Measurements from ENCODE around the gene TP53I11. TPM values are rescaled to one million over a fixed set of nuclear protein-coding genes. Genes with fewer than 3 reads are reported as not detected.

The TP53I11 gene
- total and polyA plus RNA-seq, 2 donors (not counting 1 experiment from before 2014, with no cell fraction given) = 25.0 to 229 TPM

DNA sequence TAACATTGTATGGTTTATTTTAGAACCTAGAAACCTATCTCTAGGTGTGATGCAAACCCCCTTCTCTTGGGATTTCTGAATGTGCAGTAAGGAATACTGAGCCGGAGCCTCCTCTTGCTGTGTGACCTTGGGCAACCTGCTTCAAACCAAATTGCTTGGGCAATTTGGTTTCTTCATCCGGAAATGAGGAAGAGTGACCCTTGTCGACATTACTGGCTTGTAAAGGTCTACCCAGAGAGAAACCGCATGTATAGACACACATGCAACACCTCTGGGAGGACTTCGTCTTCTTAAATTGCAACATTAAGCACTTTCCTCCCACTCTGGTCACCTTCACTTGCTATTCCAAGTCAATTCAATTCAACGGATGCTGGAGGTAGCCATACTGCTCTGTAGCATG, 19.6 kb upstream of the TP53I11 start:
- no peak for DNase-seq
- Histone ChIP-seq H3K9me3 (ENCODE audit: control extremely low read depth in 1 of 3, control insufficient read depth in 2 of 3, insufficient read depth in 1 of 3, low read length in 2 of 3) (no peaks in the 10 kb centered on the region), H3K9ac (ENCODE audit: low read length) (no peak overlapping the region), H2AFZ (ENCODE audit: insufficient read depth, low read depth, low read length, poor library complexity, severe bottlenecking) (no peak overlapping the region), H4K20me1 (ENCODE audit: control insufficient read depth, insufficient read depth, low read length, poor library complexity, severe bottlenecking) (no peaks in the 10 kb centered on the region), H3K36me3 (replicated peaks in 1 of 2; ENCODE audit: control extremely low read depth in 1 of 2, control insufficient read depth in 1 of 2, extremely low read depth in 1 of 2, insufficient read depth in 2 of 2, low read length in 1 of 2) (no peaks in the 10 kb centered on the region), H3K27ac (ENCODE audit: low read length in 2 of 2) (no peak overlapping the region), H3K4me2 (replicated peaks; ENCODE audit: low read depth, low read length, poor library complexity, severe bottlenecking) (no peak overlapping the region), H3K4me3 (ENCODE audit: control extremely low read depth in 1 of 5, extremely low read depth in 1 of 5, insufficient read depth in 1 of 5, low read depth in 2 of 5, low read length in 4 of 5) (no peak overlapping the region), H3K79me2 (ENCODE audit: control insufficient read depth, insufficient read depth, low read length) (no peaks in the 10 kb centered on the region), H3K4me1 (ENCODE audit: control insufficient read depth in 2 of 2, insufficient read depth in 2 of 2, low read length in 2 of 2) (no peaks in the 10 kb centered on the region), H3K27me3 (replicated peaks in 1 of 4; ENCODE audit: control extremely low read depth in 1 of 4, control insufficient read depth in 3 of 4, insufficient read depth in 4 of 4, low read length in 3 of 4) (no peaks in the 10 kb centered on the region)
- Mint-ChIP-seq H3K4me1 (no peaks in the 10 kb centered on the region), H3K27ac (no peak overlapping the region), H3K9me3 (ENCODE audit: insufficient read depth) (no peaks in the 10 kb centered on the region), H3K4me3 (no peak overlapping the region), H3K27me3 (no peaks in the 10 kb centered on the region)
- CTCF ChIA-PET = interaction anchor here (1.5 kb wide), 1 partner anchor 134 kb away, joined by 8 read pairs; no protein-coding TSS in a partner anchor
- ATAC-seq (ENCODE audit: low read depth) = no peak
- intact Hi-C loops (cut with micrococcal nuclease) = no loop called here
- no peak for TF ChIP-seq EZH2 (IDR thresholded peaks at IDR 0.05; ENCODE audit: borderline replicate concordance, insufficient read depth, low read depth, low read length, poor library complexity, severe bottlenecking)
- TF ChIP-seq, protein P1, sequence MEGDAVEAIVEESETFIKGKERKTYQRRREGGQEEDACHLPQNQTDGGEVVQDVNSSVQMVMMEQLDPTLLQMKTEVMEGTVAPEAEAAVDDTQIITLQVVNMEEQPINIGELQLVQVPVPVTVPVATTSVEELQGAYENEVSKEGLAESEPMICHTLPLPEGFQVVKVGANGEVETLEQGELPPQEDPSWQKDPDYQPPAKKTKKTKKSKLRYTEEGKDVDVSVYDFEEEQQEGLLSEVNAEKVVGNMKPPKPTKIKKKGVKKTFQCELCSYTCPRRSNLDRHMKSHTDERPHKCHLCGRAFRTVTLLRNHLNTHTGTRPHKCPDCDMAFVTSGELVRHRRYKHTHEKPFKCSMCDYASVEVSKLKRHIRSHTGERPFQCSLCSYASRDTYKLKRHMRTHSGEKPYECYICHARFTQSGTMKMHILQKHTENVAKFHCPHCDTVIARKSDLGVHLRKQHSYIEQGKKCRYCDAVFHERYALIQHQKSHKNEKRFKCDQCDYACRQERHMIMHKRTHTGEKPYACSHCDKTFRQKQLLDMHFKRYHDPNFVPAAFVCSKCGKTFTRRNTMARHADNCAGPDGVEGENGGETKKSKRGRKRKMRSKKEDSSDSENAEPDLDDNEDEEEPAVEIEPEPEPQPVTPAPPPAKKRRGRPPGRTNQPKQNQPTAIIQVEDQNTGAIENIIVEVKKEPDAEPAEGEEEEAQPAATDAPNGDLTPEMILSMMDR (IDR thresholded peaks at IDR 0.05) = no peak
- WGBS (ENCODE audit: insufficient coverage) = 97% methylated on average over 6 of the region's 6 CpGs
- POLR2A ChIA-PET = no interaction called here

DNA sequence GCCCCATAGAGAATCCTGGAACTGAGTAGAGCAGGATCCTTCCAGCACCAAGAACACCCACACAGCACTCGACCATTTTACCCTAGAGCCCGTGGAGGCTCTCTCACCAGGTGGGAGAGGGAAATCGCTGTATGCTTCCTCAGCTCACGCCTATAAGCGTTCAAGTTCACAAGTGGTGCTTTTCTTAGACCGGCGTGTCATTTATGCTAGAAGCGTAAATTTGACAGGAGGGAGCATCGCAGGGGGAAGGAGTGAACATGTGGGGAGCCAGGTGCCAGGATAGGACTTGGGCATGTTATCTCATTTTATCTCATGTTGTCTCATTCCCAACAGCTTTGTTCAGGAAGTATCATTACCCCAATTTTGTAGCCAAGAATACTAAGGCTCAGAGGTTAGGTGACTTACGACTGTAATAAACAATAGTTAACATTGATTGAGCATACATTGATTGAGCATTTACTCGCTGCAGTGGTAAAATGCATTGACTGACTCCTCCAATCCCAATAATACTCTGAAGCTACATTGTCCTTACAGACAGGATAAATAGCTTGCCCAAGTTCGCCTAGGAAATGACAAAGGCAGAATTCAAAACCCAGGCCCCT, 19.1 kb upstream of the TP53I11 start:
- no peak overlapping the region for H3K27ac Mint-ChIP-seq
- no peaks in the 10 kb centered on the region for H4K20me1 ChIP-seq (ENCODE audit: control insufficient read depth, insufficient read depth, low read length, poor library complexity, severe bottlenecking)
- no peak overlapping the region for H3K27ac ChIP-seq (ENCODE audit: low read length in 2 of 2)
- WGBS (ENCODE audit: insufficient coverage) = 84% methylated on average over 7 of the region's 12 CpGs
- no peak overlapping the region for H3K4me3 Mint-ChIP-seq
- no peaks in the 10 kb centered on the region for H3K4me1 Mint-ChIP-seq
- ATAC-seq (ENCODE audit: low read depth) = no peak
- no peaks in the 10 kb centered on the region for H3K27me3 Mint-ChIP-seq
- DNase-seq = no peak
- no peak overlapping the region for H3K4me2 ChIP-seq (replicated peaks; ENCODE audit: low read depth, low read length, poor library complexity, severe bottlenecking)
- no peak overlapping the region for H3K9ac ChIP-seq (ENCODE audit: low read length)
- intact Hi-C loops (cut with micrococcal nuclease) = no loop called here
- H3K4me3 ChIP-seq (ENCODE audit: control extremely low read depth in 1 of 5, extremely low read depth in 1 of 5, insufficient read depth in 1 of 5, low read depth in 2 of 5, low read length in 4 of 5) = no peak overlapping the region
- H3K79me2 ChIP-seq (ENCODE audit: control insufficient read depth, insufficient read depth, low read length) = no peaks in the 10 kb centered on the region
- no peaks in the 10 kb centered on the region for H3K36me3 ChIP-seq (replicated peaks in 1 of 2; ENCODE audit: control extremely low read depth in 1 of 2, control insufficient read depth in 1 of 2, extremely low read depth in 1 of 2, insufficient read depth in 2 of 2, low read length in 1 of 2)
- TF ChIP-seq EZH2 (IDR thresholded peaks at IDR 0.05; ENCODE audit: borderline replicate concordance, insufficient read depth, low read depth, low read length, poor library complexity, severe bottlenecking) = no peak
- TF ChIP-seq, protein P1 (IDR thresholded peaks at IDR 0.05) = no peak
- no peaks in the 10 kb centered on the region for H3K9me3 Mint-ChIP-seq (ENCODE audit: insufficient read depth)
- POLR2A ChIA-PET = no interaction called here
- no peaks in the 10 kb centered on the region for H3K4me1 ChIP-seq (ENCODE audit: control insufficient read depth in 2 of 2, insufficient read depth in 2 of 2, low read length in 2 of 2)
- no peaks in the 10 kb centered on the region for H3K27me3 ChIP-seq (replicated peaks in 1 of 4; ENCODE audit: control extremely low read depth in 1 of 4, control insufficient read depth in 3 of 4, insufficient read depth in 4 of 4, low read length in 3 of 4)
- CTCF ChIA-PET = interaction anchor here (0.8 to 1.5 kb wide), 2 partner anchors 135 to 684 kb away, joined by 3 to 8 read pairs; no protein-coding TSS in a partner anchor
- H3K9me3 ChIP-seq (ENCODE audit: control extremely low read depth in 1 of 3, control insufficient read depth in 2 of 3, insufficient read depth in 1 of 3, low read length in 2 of 3) = no peaks in the 10 kb centered on the region
- H2AFZ ChIP-seq (ENCODE audit: insufficient read depth, low read depth, low read length, poor library complexity, severe bottlenecking) = no peak overlapping the region

Data from B cell (primary cell).